Measurements from ENCODE around the gene AGTRAP.

AGTRAP gene

GRCh38 chr1:11765661-11766428 is 29.9 kb downstream of the AGTRAP start:
- TF ChIP-seq CTCF (IDR thresholded peaks at IDR 0.05; ENCODE audit: borderline replicate concordance, control extremely low read depth, extremely low read depth, insufficient read depth, missing control alignments), result no peak
- DNase-seq (ENCODE audit: low spot score), result no peak
- in situ Hi-C loops (cut with MboI; ENCODE audit: low sequenced_read_pairs, unreplicated experiment), result no loop called here

GRCh38 chr1:11766429-11766776 is 30.5 kb downstream of the AGTRAP start:
- no peak for DNase-seq (ENCODE audit: low spot score)
- no peak for TF ChIP-seq CTCF (IDR thresholded peaks at IDR 0.05; ENCODE audit: borderline replicate concordance, control extremely low read depth, extremely low read depth, insufficient read depth, missing control alignments)
- in situ Hi-C loops (cut with MboI; ENCODE audit: low sequenced_read_pairs, unreplicated experiment), result no loop called here

- in situ Hi-C loops (cut with MboI; ENCODE audit: low sequenced_read_pairs, unreplicated experiment), result no loop called here
- no peak for DNase-seq (ENCODE audit: low spot score)
- TF ChIP-seq CTCF (IDR thresholded peaks at IDR 0.05; ENCODE audit: borderline replicate concordance, control extremely low read depth, extremely low read depth, insufficient read depth, missing control alignments), result no peak
These were observed 32.2 kb downstream of the AGTRAP start for GRCh38 chr1:11767922-11768704.

GRCh38 chr1:11768821-11769220 is 32.9 kb downstream of the AGTRAP start:
- in situ Hi-C loops (cut with MboI; ENCODE audit: low sequenced_read_pairs, unreplicated experiment), result no loop called here
- no peak for TF ChIP-seq CTCF (IDR thresholded peaks at IDR 0.05; ENCODE audit: borderline replicate concordance, control extremely low read depth, extremely low read depth, insufficient read depth, missing control alignments)
- DNase-seq (ENCODE audit: low spot score), result no peak

GRCh38 chr1:11769274-11769673 is 33.3 kb downstream of the AGTRAP start:
- in situ Hi-C loops (cut with MboI; ENCODE audit: low sequenced_read_pairs, unreplicated experiment), result no loop called here
- no peak for DNase-seq (ENCODE audit: low spot score)
- TF ChIP-seq CTCF (IDR thresholded peaks at IDR 0.05; ENCODE audit: borderline replicate concordance, control extremely low read depth, extremely low read depth, insufficient read depth, missing control alignments), result no peak

- DNase-seq (ENCODE audit: low spot score), result no peak
- TF ChIP-seq CTCF (IDR thresholded peaks at IDR 0.05; ENCODE audit: borderline replicate concordance, control extremely low read depth, extremely low read depth, insufficient read depth, missing control alignments), result no peak
- in situ Hi-C loops (cut with MboI; ENCODE audit: low sequenced_read_pairs, unreplicated experiment), result no loop called here
These were observed 34.1 kb downstream of the AGTRAP start for GRCh38 chr1:11770011-11770410.

Data from GM13976 (cell line).